Neural progenitor cell (in vitro differentiated cells): Measurements from ENCODE around the gene PCDHB3. TPM values are rescaled to one million over a fixed set of nuclear protein-coding genes. Genes with fewer than 3 reads are reported as not detected.
A peak's percentile ranks its signal among the peaks of the same experiment; 100 is the strongest.
"Not testable (repeated sequence)": the region's sequence is repeated elsewhere in the genome, so short reads cannot be mapped to it uniquely, and the experiment has no call there.

Source experiments
- DNase-seq: peaks from one replicate; pipeline ENCODE4 v3.0.0-alpha.2; 2016; ENCODE audit warnings: low spot score
- H2AFZ ChIP-seq: fragments of 200-600 bp; sonication (generic); replicated peaks from 2 replicates; pipeline ENCODE4 v1.6.1; 2016; ENCODE audit warnings: antibody characterized with exemption
- H3F3A ChIP-seq: fragments of 200-600 bp; sonication (generic); 2 replicates; pipeline ENCODE4 v1.6.1; 2016; ENCODE audit warnings: antibody characterized with exemption, low read depth
- H3K27ac ChIP-seq: fragments of 200-600 bp; sonication (generic); 2 replicates; pipeline ENCODE4 v1.5.1; 2016; ENCODE audit warnings: mild to moderate bottlenecking
- H3K27me3 ChIP-seq: fragments of 200-600 bp; sonication (generic); 2 replicates; pipeline ENCODE4 v1.6.1; 2016; ENCODE audit warnings: mild to moderate bottlenecking, moderate library complexity
- H3K36me3 ChIP-seq: fragments of 200-600 bp; sonication (generic); 2 replicates; pipeline ENCODE4 v1.5.1; 2016
- H3K4me1 ChIP-seq: fragments of 200-600 bp; sonication (generic); 2 replicates; pipeline ENCODE4 v1.6.1; 2016; ENCODE audit warnings: mixed run types
- H3K4me2 ChIP-seq: fragments of 200-600 bp; sonication (generic); 2 replicates; pipeline ENCODE4 v1.6.1; 2016
- H3K4me3 ChIP-seq: fragments of 200-600 bp; sonication (generic); 2 replicates; pipeline ENCODE4 v1.5.1; 2016
- H3K79me2 ChIP-seq: fragments of 200-600 bp; sonication (generic); 2 replicates; pipeline ENCODE4 v1.6.1; 2016; ENCODE audit warnings: low read depth
- H3K9ac ChIP-seq: fragments of 200-600 bp; sonication (generic); 2 replicates; pipeline ENCODE4 v1.6.1; 2016
- H3K9me3 ChIP-seq: fragments of 200-600 bp; sonication (generic); 2 replicates; pipeline ENCODE4 v1.5.1; 2016; ENCODE audit warnings: low read depth
- H4K20me1 ChIP-seq: fragments of 200-600 bp; sonication (generic); 2 replicates; pipeline ENCODE4 v1.6.1; 2016; ENCODE audit warnings: low read depth
- H3K27ac Mint-ChIP-seq: 3 replicates; pipeline ENCODE4 v1.8.0; 2021; ENCODE audit warnings: mixed read lengths
- H3K27me3 Mint-ChIP-seq: 2 replicates; pipeline ENCODE4 v1.8.0; 2022; ENCODE audit warnings: low read depth, mild to moderate bottlenecking, inconsistent platforms, moderate library complexity, mixed read lengths; ENCODE audit not compliant: insufficient read depth
- H3K36me3 Mint-ChIP-seq: 3 replicates; pipeline ENCODE4 v1.8.0; 2021; ENCODE audit warnings: mixed read lengths
- H3K4me1 Mint-ChIP-seq: 3 replicates; pipeline ENCODE4 v1.8.0; 2021; ENCODE audit warnings: mixed read lengths
- H3K4me3 Mint-ChIP-seq: 3 replicates; pipeline ENCODE4 v1.8.0; 2021; ENCODE audit warnings: mild to moderate bottlenecking, moderate library complexity, mixed read lengths
- H3K9me3 Mint-ChIP-seq: 3 replicates; pipeline ENCODE4 v1.8.0; 2020; ENCODE audit warnings: mixed read lengths
- CTCF ChIP-seq: fragments of 200-600 bp; sonication (generic); IDR thresholded peaks from 2 replicates; pipeline ENCODE4 v1.5.1; 2017; ENCODE audit warnings: antibody characterized with exemption, mild to moderate bottlenecking
- EZH2 ChIP-seq: fragments of 200-600 bp; sonication (generic); IDR thresholded peaks from 2 replicates; pipeline ENCODE4 v1.6.1; 2017; ENCODE audit warnings: antibody characterized with exemption, mild to moderate bottlenecking, moderate library complexity
- EZH2phosphoT487 ChIP-seq: fragments of 200-600 bp; sonication (generic); IDR thresholded peaks from 2 replicates; pipeline ENCODE4 v1.6.1; 2017; ENCODE audit warnings: antibody characterized with exemption
- total RNA-seq: library from RNA; depleted of rRNA; stranded (reverse); fragments of >200 nt; gene quantifications from 2 replicates; pipeline ENCODE4 v1.2.3, GENCODE V29; 2015; ENCODE audit warnings: low replicate concordance

PCDHB3 gene
- total RNA-seq, 1 donor from 2014 or later, result 5.6 TPM

- Histone ChIP-seq H3K9ac (peak within 1 kb of the TSS; percentile 89), H3K4me2 (peak within 1 kb of the TSS; percentile 96), H3K79me2 (peaks cover 43% of the 10 kb centered on the region), H3K4me1 (no peaks in the 10 kb centered on the region), H3K27ac (peak within 1 kb of the TSS; percentile 75), H4K20me1 (no peaks in the 10 kb centered on the region), H2AFZ (peak within 1 kb of the TSS; percentile 99), H3K36me3 (peaks cover 36% of the 10 kb centered on the region), H3K4me3 (peak within 1 kb of the TSS; percentile 91), H3K9me3 (peaks cover 37% of the 10 kb centered on the region), H3F3A (peaks cover 8% of the 10 kb centered on the region), H3K27me3 (no peaks in the 10 kb centered on the region)
- Mint-ChIP-seq H3K4me1 (no peaks in the 10 kb centered on the region), H3K36me3 (peaks cover 32% of the 10 kb centered on the region), H3K4me3 (peak within 1 kb of the TSS; percentile 97), H3K9me3 (peaks cover 40% of the 10 kb centered on the region), H3K27me3 (no peaks in the 10 kb centered on the region), H3K27ac (peak within 1 kb of the TSS; percentile 99)
- TF ChIP-seq EZH2phosphoT487, result no peak
- TF ChIP-seq CTCF, result peak; percentile 91
- peak; percentile 94 for DNase-seq
These were observed 5.6 kb upstream of the PCDHB3 start, which contains the start of gene PCDHB2 for GRCh38 chr5:141094481-141095262. Gene PCDHB2, plus strand, starts transcription at chr5:141094615. Its CDS starts 176 bp downstream, at chr5:141094791.

DNA sequence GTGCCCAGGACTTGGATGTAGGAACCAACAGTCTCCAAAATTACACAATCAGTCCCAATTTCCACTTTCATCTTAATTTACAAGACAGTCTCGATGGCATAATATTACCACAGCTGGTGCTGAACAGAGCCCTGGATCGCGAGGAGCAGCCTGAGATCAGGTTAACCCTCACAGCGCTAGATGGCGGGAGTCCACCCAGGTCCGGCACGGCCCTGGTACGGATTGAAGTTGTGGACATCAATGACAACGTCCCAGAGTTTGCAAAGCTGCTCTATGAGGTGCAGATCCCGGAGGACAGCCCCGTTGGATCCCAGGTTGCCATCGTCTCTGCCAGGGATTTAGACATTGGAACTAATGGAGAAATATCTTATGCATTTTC is 5.0 kb upstream of the PCDHB3 start:
- Mint-ChIP-seq H3K27ac (peak overlapping the region; percentile 99), H3K9me3 (peaks cover 46% of the 10 kb centered on the region), H3K27me3 (no peaks in the 10 kb centered on the region), H3K36me3 (peaks cover 38% of the 10 kb centered on the region), H3K4me1 (no peaks in the 10 kb centered on the region), H3K4me3 (peak overlapping the region; percentile 97)
- H3K36me3 ChIP-seq, result peaks cover 42% of the 10 kb centered on the region
- TF ChIP-seq EZH2 (no peak), EZH2phosphoT487 (no peak), CTCF (no peak)
- H3K27me3 ChIP-seq, result no peaks in the 10 kb centered on the region
- H3K4me1 ChIP-seq, result no peaks in the 10 kb centered on the region
- H3K27ac ChIP-seq, result no peak overlapping the region
- no peak for DNase-seq
- peaks cover 43% of the 10 kb centered on the region for H3K9me3 ChIP-seq
- peak overlapping the region; percentile 96 for H3K4me2 ChIP-seq
- H3K4me3 ChIP-seq, result peak overlapping the region; percentile 91
- peak overlapping the region; percentile 99 for H2AFZ ChIP-seq
- peaks cover 8% of the 10 kb centered on the region for H3F3A ChIP-seq
- peaks cover 46% of the 10 kb centered on the region for H3K79me2 ChIP-seq
- no peaks in the 10 kb centered on the region for H4K20me1 ChIP-seq
- no peak overlapping the region for H3K9ac ChIP-seq

DNA sequence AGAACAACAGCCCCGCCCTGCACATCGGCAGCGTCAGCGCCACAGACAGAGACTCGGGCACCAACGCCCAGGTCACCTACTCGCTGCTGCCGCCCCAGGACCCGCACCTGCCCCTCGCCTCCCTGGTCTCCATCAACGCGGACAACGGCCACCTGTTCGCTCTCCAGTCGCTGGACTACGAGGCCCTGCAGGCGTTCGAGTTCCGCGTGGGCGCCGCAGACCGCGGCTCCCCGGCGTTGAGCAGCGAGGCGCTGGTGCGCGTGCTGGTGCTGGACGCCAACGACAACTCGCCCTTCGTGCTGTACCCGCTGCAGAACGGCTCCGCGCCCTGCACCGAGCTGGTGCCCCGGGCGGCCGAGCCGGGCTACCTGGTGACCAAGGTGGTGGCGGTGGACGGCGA is 4.1 kb upstream of the PCDHB3 start:
- Histone ChIP-seq H3K79me2 (peaks cover 46% of the 10 kb centered on the region), H3K36me3 (peaks cover 46% of the 10 kb centered on the region), H3K9me3 (peaks cover 46% of the 10 kb centered on the region), H3F3A (peaks cover 17% of the 10 kb centered on the region)
- not testable (repeated sequence) for H3K27me3 Mint-ChIP-seq, DNase-seq, H3K9ac ChIP-seq, H3K4me3 Mint-ChIP-seq, H3K4me3 ChIP-seq, H3K27ac Mint-ChIP-seq, H2AFZ ChIP-seq, H3K4me1 ChIP-seq, H3K27ac ChIP-seq, H3K4me2 ChIP-seq, H4K20me1 ChIP-seq, H3K4me1 Mint-ChIP-seq, H3K27me3 ChIP-seq
- Mint-ChIP-seq H3K36me3 (peaks cover 46% of the 10 kb centered on the region), H3K9me3 (peaks cover 56% of the 10 kb centered on the region)

DNA sequence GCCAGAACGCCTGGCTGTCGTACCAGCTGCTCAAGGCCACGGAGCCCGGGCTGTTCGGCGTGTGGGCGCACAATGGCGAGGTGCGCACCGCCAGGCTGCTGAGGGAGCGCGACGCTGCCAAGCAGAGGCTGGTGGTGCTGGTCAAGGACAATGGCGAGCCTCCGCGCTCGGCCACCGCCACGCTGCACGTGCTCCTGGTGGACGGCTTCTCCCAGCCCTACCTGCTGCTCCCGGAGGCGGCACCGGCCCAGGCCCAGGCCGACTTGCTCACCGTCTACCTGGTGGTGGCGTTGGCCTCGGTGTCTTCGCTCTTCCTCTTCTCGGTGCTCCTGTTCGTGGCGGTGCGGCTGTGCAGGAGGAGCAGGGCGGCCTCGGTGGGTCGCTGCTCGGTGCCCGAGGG is 3.7 kb upstream of the PCDHB3 start:
- not testable (repeated sequence) for H2AFZ ChIP-seq, H3K4me3 Mint-ChIP-seq, H3K27me3 Mint-ChIP-seq, H3K27ac Mint-ChIP-seq, H3K4me3 ChIP-seq, H4K20me1 ChIP-seq, H3K27ac ChIP-seq, DNase-seq, H3K4me1 ChIP-seq, H3K9ac ChIP-seq, H3K4me2 ChIP-seq, H3K27me3 ChIP-seq, H3K4me1 Mint-ChIP-seq
- Histone ChIP-seq H3K36me3 (peaks cover 46% of the 10 kb centered on the region), H3K79me2 (peaks cover 46% of the 10 kb centered on the region), H3K9me3 (peaks cover 46% of the 10 kb centered on the region), H3F3A (peaks cover 18% of the 10 kb centered on the region)
- peaks cover 60% of the 10 kb centered on the region for H3K9me3 Mint-ChIP-seq
- H3K36me3 Mint-ChIP-seq, result peaks cover 50% of the 10 kb centered on the region
